ENCODE measurements around the gene THPO. TPM values are rescaled to one million over a fixed set of nuclear protein-coding genes. Genes with fewer than 3 reads are reported as not detected.

The THPO gene
- total RNA-seq, 4 donors from 2014 or later = 0.31 to 0.94 TPM; not detected in 2

DNA sequence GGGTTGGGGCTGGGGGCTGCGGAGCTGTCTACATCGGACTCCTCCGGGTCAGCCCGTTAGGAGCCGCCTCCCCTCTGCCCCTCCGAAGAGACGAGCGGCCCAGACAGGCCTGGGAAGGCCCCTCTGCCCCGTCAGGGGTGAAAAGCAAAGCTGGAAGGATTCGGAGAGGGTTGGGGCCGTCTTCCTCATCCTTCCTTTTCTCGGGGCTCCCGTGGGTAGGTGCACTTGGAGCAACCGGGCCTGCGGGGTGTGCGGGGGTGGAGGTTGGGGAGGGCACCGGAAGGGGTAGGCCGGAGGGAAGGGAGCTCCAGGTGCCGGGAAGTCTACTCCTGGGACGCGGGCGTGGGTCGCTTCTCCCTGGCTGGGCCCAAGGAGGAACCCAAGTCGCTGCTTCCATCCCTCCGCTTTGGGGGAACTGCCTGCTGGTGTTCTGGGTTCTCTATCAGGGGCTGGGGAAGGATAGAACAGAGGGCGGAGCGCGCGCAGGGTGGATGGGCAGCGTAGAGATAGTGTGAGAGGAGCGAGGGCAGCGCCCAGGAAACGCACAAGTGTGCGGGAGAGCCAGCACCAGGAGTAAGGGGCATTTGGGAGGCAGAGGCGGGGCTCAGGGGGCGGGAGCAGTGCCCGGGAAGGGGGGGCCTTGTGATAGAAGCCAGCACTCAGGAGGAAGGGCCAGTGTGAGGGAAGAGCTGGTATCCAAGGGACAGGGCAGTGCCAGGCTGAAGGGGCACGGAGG is 15.9 kb downstream of the THPO start:
- H3K27me3 ChIP-seq = no peaks in the 10 kb centered on the region
- peaks cover 3 to 49% (median 16%) of the 10 kb centered on the region in 3 donors for H3K4me1 ChIP-seq
- TF ChIP-seq CTCF (IDR thresholded peaks at IDR 0.05) (no peak), POLR2A (IDR thresholded peaks at IDR 0.05) (peak in 1 of 2 donors; percentile 33)
- 0% methylated on average over 3 of the region's 38 CpGs; no CpG with 5 or more reads in 1 of the 2 donors for WGBS, 2 donors (ENCODE audit: low coverage in 1 of 2)
- peak overlapping the region; percentile 92 to 100 (median 96) for H3K27ac ChIP-seq
- peak overlapping the region; percentile 92 to 95 for H3K4me3 ChIP-seq
- H3K36me3 ChIP-seq = peaks cover 0 to 35% of the 10 kb centered on the region in 2 donors
- ATAC-seq = peak; percentile 17
- H3K9me3 ChIP-seq = no peaks in the 10 kb centered on the region

DNA sequence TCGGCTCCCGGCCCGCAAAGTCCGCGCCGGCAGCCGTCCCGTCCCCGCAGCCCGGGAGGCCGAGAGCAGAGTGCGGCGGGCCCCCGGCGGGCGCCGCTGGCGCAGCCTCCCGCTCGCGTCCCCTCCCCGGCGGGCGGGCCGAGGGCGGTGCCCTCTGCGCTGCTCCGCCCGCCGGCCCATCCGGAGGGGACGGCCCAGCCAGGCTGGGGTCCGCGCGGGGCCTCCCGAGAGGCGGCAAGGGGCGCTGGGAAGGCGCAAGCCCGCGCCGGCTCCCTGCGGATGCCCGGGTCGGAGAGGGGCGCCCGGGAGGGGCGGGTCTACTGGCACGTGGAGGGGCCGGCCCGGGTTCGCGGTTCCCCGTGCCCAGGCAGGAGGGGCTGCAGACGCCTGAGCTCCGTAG is 16.5 kb downstream of the THPO start, which contains the start of the genes CLCN2 and POLR2H:
Gene CLCN2, minus strand, starts transcription at position 74 of the 400 bp plus-strand sequence. CDS start 126 bp downstream, outside the sequence.
Gene POLR2H, plus strand, starts transcription at position 179 of the 400 bp plus-strand sequence. CDS start 1,783 bp downstream, outside the sequence.
- no peaks in the 10 kb centered on the region for H3K9me3 ChIP-seq
- peak within 1 kb of the TSS; percentile 92 to 100 (median 96) for H3K27ac ChIP-seq
- TF ChIP-seq CTCF (IDR thresholded peaks at IDR 0.05) (no peak), EP300 (IDR thresholded peaks at IDR 0.05) (no peak), POLR2A (IDR thresholded peaks at IDR 0.05) (peak; percentile 74)
- peaks cover 0 to 35% of the 10 kb centered on the region in 2 donors for H3K36me3 ChIP-seq
- H3K4me3 ChIP-seq = peak within 1 kb of the TSS; percentile 92 to 95
- H3K27me3 ChIP-seq = no peaks in the 10 kb centered on the region
- ATAC-seq = peak; percentile 70
- H3K4me1 ChIP-seq = peaks cover 3 to 49% (median 16%) of the 10 kb centered on the region in 3 donors
- no CpG with 5 or more reads among the region's 56 CpGs for WGBS, 2 donors (ENCODE audit: low coverage in 1 of 2)

GRCh38 chr3:184360929-184361531 is 17.0 kb downstream of the THPO start:
- no peaks in the 10 kb centered on the region for H3K9me3 ChIP-seq
- 28 to 38% methylated on average over 4 of the region's 24 CpGs for WGBS, 2 donors (ENCODE audit: low coverage in 1 of 2)
- no peak for ATAC-seq
- no peaks in the 10 kb centered on the region for H3K27me3 ChIP-seq
- peak overlapping the region; percentile 92 to 95 for H3K4me3 ChIP-seq
- H3K27ac ChIP-seq = peak overlapping the region; percentile 59 to 100 (median 96)
- H3K36me3 ChIP-seq = peaks cover 0 to 33% of the 10 kb centered on the region in 2 donors
- TF ChIP-seq POLR2A (IDR thresholded peaks at IDR 0.05) = no peak
- H3K4me1 ChIP-seq = peaks cover 3 to 49% (median 16%) of the 10 kb centered on the region in 3 donors

DNA sequence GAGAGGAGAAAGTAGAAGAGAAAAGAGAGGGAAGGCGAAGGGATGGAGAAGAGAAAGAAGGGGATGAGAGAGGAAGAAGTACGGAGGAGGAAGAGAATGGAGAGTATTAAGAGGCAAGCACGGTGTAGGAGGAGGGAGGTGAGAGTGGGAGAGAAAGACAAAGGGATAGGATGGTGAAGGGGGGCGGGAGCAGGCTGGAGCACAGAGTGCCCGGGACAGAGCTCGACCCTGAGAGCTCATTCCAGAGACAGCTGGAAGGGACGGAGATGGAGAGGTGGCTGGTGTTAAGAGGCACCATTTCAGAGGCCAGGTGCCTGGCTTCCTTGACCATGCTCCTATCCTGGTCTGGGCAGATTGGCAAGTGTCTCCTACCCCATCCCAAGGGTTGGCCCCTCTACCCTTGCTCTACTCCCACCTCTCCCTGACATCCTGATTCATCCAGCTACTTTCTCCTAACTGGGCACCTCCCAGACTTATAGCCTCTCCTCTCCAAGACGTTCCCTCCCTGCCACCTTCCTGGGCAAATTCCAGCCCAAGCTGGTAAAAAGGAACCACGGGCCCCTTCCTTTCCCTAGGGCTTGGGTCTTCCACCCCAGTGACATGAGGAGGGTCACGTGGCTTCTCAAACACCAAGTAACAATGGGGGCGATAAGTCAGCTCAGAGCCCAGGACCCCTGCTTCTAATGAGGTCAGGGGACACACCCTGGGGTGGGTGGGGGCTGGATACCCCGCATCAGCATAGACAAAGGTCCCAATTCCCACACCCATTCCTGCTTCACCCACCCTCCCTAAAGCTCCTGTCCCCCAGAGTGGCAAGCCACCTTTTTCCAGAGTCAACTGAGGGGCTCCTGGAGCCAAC is 17.7 kb downstream of the THPO start:
- ATAC-seq = no peak
- peak overlapping the region in 3 of 4 donors; percentile 95 to 100 (median 98) for H3K27ac ChIP-seq
- H3K4me3 ChIP-seq = peak overlapping the region in 1 of 2 donors; percentile 92
- TF ChIP-seq CTCF (IDR thresholded peaks at IDR 0.05) = no peak
- TF ChIP-seq POLR2AphosphoS5 (IDR thresholded peaks at IDR 0.05) = no peak
- peaks cover 3 to 48% (median 16%) of the 10 kb centered on the region in 3 donors for H3K4me1 ChIP-seq
- peaks cover 0 to 36% of the 10 kb centered on the region in 2 donors for H3K36me3 ChIP-seq
- 69 to 71% methylated on average over 7 to 9 of the region's 12 CpGs for WGBS, 2 donors (ENCODE audit: low coverage in 1 of 2)
- no peaks in the 10 kb centered on the region for H3K9me3 ChIP-seq
- H3K27me3 ChIP-seq = no peaks in the 10 kb centered on the region

DNA sequence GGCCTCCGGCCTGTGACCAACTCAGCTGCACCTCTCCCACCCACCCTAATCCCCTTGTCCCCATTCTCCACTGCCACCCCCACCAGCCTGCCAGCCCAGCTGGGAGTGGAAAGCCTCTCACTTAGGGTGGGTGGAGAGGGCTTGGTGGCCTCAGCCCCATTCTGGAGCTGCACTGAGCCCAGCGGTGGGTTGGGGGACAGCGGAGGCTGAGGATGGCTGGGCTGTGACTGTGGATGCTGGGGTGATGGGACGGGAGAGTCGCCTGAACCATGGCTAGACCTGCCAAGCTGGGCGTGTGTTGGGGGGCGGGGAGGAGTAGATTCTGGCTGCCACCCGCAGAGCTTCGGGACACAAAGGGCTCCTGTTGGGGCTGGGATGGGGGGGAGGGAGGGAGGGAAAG is 18.4 kb downstream of the THPO start:
- Histone ChIP-seq H3K36me3 (peaks cover 0 to 37% of the 10 kb centered on the region in 2 donors), H3K9me3 (no peaks in the 10 kb centered on the region), H3K27ac (no peak overlapping the region), H3K27me3 (no peaks in the 10 kb centered on the region), H3K4me1 (peaks cover 3 to 43% (median 16%) of the 10 kb centered on the region in 3 donors), H3K4me3 (no peak overlapping the region)
- TF ChIP-seq POLR2A (IDR thresholded peaks at IDR 0.05) (no peak), POLR2AphosphoS5 (IDR thresholded peaks at IDR 0.05) (no peak), EP300 (IDR thresholded peaks at IDR 0.05) (no peak)
- WGBS, 2 donors (ENCODE audit: low coverage in 1 of 2) = 14 to 55% methylated on average over 2 to 4 of the region's 9 CpGs
- no peak for ATAC-seq

Measured in gastroesophageal sphincter (tissue), 4 donors.